ENCODE results near the gene GNAZ. TPM values are rescaled to one million over a fixed set of nuclear protein-coding genes. Genes with fewer than 3 reads are reported as not detected.
A peak's percentile ranks its signal among the peaks of the same experiment; 100 is the strongest.

The GNAZ gene
- total and polyA plus RNA-seq, 12 donors, result 3.0 to 70.8 (median 9.4) TPM

DNA sequence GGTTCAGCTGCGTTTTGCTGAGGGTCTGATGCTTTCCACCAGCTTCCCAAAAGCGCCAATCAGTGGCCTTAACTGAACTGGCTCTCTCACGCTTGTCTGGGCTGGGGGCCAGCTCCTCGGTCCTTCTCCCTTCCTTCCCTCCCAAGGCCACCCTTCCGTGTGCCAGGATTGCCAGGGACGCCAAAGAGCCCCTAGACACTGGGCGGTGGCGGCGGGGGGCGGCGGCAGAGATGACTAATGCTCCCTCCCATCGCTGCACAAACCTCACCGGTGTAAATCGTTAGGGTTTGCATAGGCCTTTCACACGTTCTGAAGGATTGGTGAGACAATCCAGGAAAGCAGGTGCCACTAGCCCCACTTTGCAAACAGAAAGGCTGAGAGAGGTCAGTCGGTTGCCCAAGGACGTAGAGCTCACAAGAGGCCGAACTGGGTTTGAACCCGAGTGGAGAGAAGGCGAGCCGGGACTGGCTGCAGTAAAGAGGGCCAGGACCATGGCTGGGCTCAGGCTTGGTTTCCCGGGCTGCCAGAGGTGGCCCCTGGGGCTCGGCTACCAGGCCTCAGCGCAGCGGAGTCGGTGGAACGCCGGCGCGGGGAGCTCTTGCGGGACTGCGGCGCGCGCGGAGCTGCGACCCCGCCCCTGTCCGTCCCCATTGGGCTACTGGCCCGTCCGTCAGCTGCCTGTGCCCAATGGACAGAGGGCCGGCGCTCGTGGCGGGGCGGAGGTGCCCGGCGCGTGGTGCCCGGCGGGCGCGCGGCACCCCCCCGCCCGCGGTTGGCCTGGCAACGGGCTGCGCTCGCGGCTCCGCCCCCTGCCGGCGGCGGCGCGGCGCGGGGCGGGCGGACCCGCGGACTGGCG, 589 bp upstream of the GNAZ start:
- 1 to 6% (median 2%) methylated on average over 19 to 67 of the region's 74 CpGs for WGBS, 4 donors
- Histone ChIP-seq H3K9me3 (replicated peaks in 1 of 3) (no peaks in the 10 kb centered on the region), H3K27me3 (no peaks in the 10 kb centered on the region), H3K4me1 (replicated peaks in 1 of 2) (peaks cover 9 to 13% of the 10 kb centered on the region in 2 donors), H3K36me3 (replicated peaks in 1 of 2) (no peaks in the 10 kb centered on the region), H3K27ac (peak overlapping the region; percentile 7 to 82 (median 70)), H3K4me3 (peak overlapping the region in 3 of 4 donors; percentile 10 to 56 (median 50))
- intact Hi-C loops (cut with DNase I), result loop anchor here in 1 of 2 donors (10.0 kb wide), 2 partner anchors 55 to 85 kb away; no protein-coding TSS in a partner anchor
- TF ChIP-seq, protein P1, sequence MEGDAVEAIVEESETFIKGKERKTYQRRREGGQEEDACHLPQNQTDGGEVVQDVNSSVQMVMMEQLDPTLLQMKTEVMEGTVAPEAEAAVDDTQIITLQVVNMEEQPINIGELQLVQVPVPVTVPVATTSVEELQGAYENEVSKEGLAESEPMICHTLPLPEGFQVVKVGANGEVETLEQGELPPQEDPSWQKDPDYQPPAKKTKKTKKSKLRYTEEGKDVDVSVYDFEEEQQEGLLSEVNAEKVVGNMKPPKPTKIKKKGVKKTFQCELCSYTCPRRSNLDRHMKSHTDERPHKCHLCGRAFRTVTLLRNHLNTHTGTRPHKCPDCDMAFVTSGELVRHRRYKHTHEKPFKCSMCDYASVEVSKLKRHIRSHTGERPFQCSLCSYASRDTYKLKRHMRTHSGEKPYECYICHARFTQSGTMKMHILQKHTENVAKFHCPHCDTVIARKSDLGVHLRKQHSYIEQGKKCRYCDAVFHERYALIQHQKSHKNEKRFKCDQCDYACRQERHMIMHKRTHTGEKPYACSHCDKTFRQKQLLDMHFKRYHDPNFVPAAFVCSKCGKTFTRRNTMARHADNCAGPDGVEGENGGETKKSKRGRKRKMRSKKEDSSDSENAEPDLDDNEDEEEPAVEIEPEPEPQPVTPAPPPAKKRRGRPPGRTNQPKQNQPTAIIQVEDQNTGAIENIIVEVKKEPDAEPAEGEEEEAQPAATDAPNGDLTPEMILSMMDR (IDR thresholded peaks at IDR 0.05), result no peak
- TF ChIP-seq POLR2A (IDR thresholded peaks at IDR 0.05), result peak in 1 of 2 donors; percentile 32
- peak; percentile 92 to 97 (median 96) for DNase-seq

DNA sequence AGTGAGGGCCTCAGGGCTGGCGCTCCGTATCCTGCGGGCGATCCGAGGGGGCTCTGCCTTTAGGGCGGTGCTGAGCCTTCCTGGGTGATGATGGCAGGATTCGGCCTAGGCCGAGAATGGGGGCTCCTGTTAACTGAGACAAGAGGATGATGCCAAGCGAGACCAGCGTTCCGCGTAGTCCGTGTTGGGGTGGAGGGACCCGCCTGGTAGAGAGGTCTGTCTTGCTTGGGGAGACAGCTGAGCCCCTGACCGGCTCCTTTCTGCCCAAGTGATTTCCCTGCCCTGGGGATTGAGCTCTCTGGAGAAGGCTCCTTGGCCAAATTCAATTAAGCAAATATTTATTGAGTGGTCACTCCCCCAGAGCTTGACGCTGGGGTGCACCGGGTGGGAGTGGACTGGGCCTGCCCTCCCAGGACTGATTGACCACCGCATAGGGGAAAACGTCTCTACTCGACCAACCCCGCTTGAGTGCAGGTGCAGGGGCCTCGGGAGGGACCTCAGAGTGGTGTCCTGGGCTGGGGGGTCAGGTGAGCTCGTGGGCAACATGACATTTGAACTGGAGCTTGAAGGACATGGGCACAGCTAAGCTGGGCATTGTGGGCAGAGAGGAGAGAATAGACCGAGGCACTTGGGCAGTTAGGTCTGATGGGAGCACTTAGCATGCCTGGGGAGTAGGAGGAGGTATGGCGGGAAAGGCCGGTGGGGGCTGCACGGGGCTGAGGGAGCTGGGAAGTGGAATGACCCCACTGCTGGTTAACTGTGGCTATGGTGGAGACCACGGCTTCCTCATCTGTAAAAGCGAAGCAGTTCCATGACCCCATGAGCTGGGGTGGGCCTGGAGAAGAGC, 1.1 kb downstream of the GNAZ start:
- 77 to 85% (median 80%) methylated on average over 21 to 29 of the region's 29 CpGs for WGBS, 4 donors
- H3K4me1 ChIP-seq (replicated peaks in 1 of 2), result peaks cover 16 to 22% of the 10 kb centered on the region in 2 donors
- no peaks in the 10 kb centered on the region for H3K9me3 ChIP-seq (replicated peaks in 1 of 3)
- peak in 3 of 7 donors; percentile 12 to 60 (median 16) for DNase-seq
- peak overlapping the region in 1 of 5 donors; percentile 59 for H3K27ac ChIP-seq
- TF ChIP-seq, protein P1 (IDR thresholded peaks at IDR 0.05), result no peak
- TF ChIP-seq POLR2A (IDR thresholded peaks at IDR 0.05), result no peak
- H3K27me3 ChIP-seq, result no peaks in the 10 kb centered on the region
- peak overlapping the region in 1 of 4 donors; percentile 79 for H3K4me3 ChIP-seq
- no peaks in the 10 kb centered on the region for H3K36me3 ChIP-seq (replicated peaks in 1 of 2)
- intact Hi-C loops (cut with DNase I), result loop anchor here in 1 of 2 donors (10.0 kb wide), 2 partner anchors 57 to 83 kb away; no protein-coding TSS in a partner anchor

DNA sequence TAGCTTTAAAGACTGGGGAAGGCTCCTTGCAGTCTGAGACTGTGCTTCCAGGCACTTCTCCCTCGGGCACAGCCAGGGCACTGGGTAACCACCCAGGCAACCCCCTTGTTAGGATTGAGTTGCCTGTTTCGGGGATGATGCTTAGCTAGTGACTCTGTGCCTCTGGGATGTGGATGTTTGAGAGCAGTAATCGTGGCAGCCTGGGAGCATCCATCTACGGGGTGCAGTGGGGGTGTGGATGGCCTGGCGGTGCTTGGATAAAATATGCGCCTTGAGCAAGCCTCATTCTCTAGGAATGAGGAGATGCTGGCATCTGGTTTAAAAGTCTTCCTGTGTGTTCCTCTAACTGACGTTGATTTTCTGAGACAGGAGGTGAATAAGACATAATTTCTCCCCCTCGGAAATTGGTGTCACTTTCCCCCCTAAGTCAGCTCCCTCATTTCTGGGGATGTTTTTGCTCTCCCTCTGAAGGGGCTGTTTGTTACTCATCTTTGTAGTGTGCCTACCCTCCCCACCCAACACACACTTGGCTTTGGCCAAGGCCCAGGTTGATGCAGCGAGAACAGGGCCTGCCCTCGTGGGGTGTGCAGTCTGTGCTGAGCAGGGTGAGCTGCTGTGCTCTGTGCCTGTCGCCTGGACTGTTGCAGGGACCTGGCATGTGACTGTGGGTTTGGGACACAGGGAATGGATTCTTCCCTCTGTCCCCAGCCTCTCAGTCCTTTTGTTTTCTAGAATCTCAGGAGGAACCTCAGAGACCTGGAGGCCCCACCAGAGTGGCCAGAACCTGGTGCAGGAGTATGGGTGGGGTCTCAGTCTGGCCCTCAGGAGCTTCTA, 2.0 kb downstream of the GNAZ start:
- Histone ChIP-seq H3K4me1 (replicated peaks in 1 of 2) (peaks cover 16 to 24% of the 10 kb centered on the region in 2 donors), H3K36me3 (replicated peaks in 1 of 2) (no peaks in the 10 kb centered on the region), H3K27me3 (no peaks in the 10 kb centered on the region), H3K27ac (no peak overlapping the region), H3K9me3 (replicated peaks in 1 of 3) (no peaks in the 10 kb centered on the region), H3K4me3 (no peak overlapping the region)
- DNase-seq, result peak in 2 of 7 donors; percentile 13 to 53
- no peak for TF ChIP-seq POLR2A (IDR thresholded peaks at IDR 0.05)
- TF ChIP-seq, protein P1 (IDR thresholded peaks at IDR 0.05), result no peak
- 88 to 93% (median 91%) methylated on average over 10 to 11 of the region's 11 CpGs for WGBS, 4 donors
- intact Hi-C loops (cut with DNase I), result loop anchor here in 1 of 2 donors (10.0 kb wide), 2 partner anchors 57 to 83 kb away; no protein-coding TSS in a partner anchor
